ENCODE results near the gene PTPRN2.

- TF ChIP-seq, protein P1, sequence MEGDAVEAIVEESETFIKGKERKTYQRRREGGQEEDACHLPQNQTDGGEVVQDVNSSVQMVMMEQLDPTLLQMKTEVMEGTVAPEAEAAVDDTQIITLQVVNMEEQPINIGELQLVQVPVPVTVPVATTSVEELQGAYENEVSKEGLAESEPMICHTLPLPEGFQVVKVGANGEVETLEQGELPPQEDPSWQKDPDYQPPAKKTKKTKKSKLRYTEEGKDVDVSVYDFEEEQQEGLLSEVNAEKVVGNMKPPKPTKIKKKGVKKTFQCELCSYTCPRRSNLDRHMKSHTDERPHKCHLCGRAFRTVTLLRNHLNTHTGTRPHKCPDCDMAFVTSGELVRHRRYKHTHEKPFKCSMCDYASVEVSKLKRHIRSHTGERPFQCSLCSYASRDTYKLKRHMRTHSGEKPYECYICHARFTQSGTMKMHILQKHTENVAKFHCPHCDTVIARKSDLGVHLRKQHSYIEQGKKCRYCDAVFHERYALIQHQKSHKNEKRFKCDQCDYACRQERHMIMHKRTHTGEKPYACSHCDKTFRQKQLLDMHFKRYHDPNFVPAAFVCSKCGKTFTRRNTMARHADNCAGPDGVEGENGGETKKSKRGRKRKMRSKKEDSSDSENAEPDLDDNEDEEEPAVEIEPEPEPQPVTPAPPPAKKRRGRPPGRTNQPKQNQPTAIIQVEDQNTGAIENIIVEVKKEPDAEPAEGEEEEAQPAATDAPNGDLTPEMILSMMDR (IDR thresholded peaks at IDR 0.05): no peak
- no peak for TF ChIP-seq ZFX (IDR thresholded peaks at IDR 0.05; ENCODE audit: borderline replicate concordance)
Observed at GRCh38 chr7:157627033-157627432, 960.6 kb downstream of the PTPRN2 start.
